Measurements from ENCODE around the gene TSPAN17. TPM values are rescaled to one million over a fixed set of nuclear protein-coding genes. Genes with fewer than 3 reads are reported as not detected.

Gene TSPAN17
- total RNA-seq, 2 donors from 2014 or later = 15.0 to 20.4 TPM

- Histone ChIP-seq H3K9me3 (no peaks in the 10 kb centered on the region), H3K27ac (no peak overlapping the region), H3K36me3 (no peaks in the 10 kb centered on the region), H3K4me1 (peaks cover 0 to 21% of the 10 kb centered on the region in 2 donors), H3K27me3 (peaks cover 2 to 18% of the 10 kb centered on the region in 2 donors), H3K4me3 (no peak overlapping the region)
- TF ChIP-seq CTCF (IDR thresholded peaks at IDR 0.05) = no peak
- DNase-seq (ENCODE audit: low spot score) = no peak
These were observed 13.7 kb upstream of the TSPAN17 start for GRCh38 chr5:176633598-176633997.

DNA sequence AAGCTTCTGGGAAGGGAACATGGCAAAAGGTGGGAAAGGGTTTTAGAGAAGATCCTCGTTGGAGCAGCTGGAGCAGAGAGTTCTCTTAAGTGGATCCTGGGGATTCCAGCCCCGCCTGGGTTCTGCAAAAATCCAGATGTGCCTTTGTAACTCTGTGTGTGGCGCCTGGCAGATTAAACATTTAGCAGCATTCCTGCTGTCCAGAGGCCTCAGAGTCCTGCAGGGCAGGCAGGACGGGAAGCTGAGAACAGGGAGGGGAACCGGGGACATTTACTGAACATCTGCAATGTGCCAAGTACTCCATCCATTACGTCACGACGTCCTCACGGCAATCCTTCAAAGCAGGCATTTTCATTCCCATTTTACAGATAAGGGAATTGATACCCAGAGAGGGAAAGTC lies 10.9 kb upstream of the TSPAN17 start:
- no peak overlapping the region for H3K4me3 ChIP-seq
- no peak for TF ChIP-seq CTCF (IDR thresholded peaks at IDR 0.05)
- peaks cover 0 to 12% of the 10 kb centered on the region in 2 donors for H3K4me1 ChIP-seq
- DNase-seq (ENCODE audit: low spot score) = no peak
- no peaks in the 10 kb centered on the region for H3K27me3 ChIP-seq
- no peak overlapping the region for H3K27ac ChIP-seq
- H3K9me3 ChIP-seq = no peaks in the 10 kb centered on the region
- H3K36me3 ChIP-seq = no peaks in the 10 kb centered on the region

DNA sequence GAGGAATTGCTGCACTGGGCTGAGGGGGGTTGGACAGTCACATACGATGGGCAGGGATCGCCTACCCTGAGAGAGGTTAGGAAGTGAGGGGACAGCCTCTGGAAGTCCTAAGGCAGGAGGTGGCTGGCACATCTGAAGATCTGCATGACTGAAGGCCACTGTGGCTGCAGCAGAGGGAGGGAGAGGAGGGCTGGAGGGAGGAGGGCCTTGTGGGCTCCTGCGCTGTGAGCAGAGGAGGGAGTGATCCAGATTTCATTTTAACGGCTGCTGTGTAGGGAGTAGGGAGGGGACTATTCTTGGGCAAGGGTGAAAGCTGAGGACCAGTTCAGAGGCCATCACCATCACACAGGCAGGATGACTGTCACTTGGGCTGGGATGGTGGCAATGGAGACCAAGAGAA lies 9.7 kb upstream of the TSPAN17 start:
- peaks cover 0 to 12% of the 10 kb centered on the region in 2 donors for H3K4me1 ChIP-seq
- H3K36me3 ChIP-seq = no peaks in the 10 kb centered on the region
- no peak overlapping the region for H3K27ac ChIP-seq
- no peaks in the 10 kb centered on the region for H3K9me3 ChIP-seq
- H3K4me3 ChIP-seq = no peak overlapping the region
- TF ChIP-seq CTCF (IDR thresholded peaks at IDR 0.05) = no peak
- no peaks in the 10 kb centered on the region for H3K27me3 ChIP-seq
- no peak for DNase-seq (ENCODE audit: low spot score)

DNA sequence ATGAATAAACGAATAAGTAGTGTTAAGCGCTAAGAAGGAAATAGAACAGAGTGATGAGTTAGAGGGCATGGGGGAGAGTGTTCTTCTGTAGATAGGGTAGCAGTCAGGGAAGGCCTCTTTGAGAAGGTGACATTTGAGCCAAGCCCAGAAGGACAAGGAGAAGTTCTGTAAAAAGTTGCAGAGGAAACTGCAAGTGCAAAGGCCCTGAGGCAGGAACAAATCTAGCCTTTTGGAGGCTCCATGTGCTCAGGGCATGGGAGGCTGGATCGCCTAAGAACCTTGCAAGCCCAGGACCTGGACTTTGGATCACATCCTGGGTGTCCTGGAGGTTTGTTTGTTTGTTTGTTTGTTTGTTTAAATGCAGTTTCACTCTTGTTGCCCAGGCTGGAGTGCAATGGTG lies 8.8 kb upstream of the TSPAN17 start:
- Histone ChIP-seq H3K4me1 (peaks cover 0 to 12% of the 10 kb centered on the region in 2 donors), H3K36me3 (no peaks in the 10 kb centered on the region), H3K27ac (no peak overlapping the region), H3K27me3 (no peaks in the 10 kb centered on the region), H3K9me3 (no peaks in the 10 kb centered on the region), H3K4me3 (no peak overlapping the region)
- TF ChIP-seq CTCF (IDR thresholded peaks at IDR 0.05) = no peak
- DNase-seq (ENCODE audit: low spot score) = no peak

- Histone ChIP-seq H3K9me3 (no peaks in the 10 kb centered on the region), H3K27ac (no peak overlapping the region), H3K4me1 (peaks cover 0 to 12% of the 10 kb centered on the region in 2 donors), H3K27me3 (no peaks in the 10 kb centered on the region), H3K36me3 (no peaks in the 10 kb centered on the region), H3K4me3 (no peak overlapping the region)
- no peak for TF ChIP-seq CTCF (IDR thresholded peaks at IDR 0.05)
- DNase-seq (ENCODE audit: low spot score) = no peak
These were observed 8.1 kb upstream of the TSPAN17 start for GRCh38 chr5:176639208-176639607.

DNA sequence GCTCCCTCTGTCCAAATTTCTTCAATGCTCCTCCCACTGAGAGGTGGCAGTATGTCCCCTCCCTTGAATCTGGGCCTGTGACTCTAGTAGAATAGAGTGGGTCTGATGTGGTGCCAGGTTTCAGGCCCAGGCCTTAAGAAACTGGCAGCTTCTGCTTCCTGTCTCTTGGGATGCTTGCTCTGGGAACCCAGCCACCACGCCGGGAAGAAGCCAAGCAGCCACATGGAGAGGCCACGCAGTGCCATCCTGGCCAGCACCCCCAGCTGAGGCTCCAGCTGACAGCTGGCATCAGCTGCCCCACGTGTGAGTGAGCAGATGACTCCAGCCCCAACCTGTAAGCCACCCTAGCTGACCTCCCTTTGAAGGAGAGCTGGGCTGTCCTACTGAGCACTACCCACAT lies 7.3 kb upstream of the TSPAN17 start:
- TF ChIP-seq CTCF (IDR thresholded peaks at IDR 0.05) = no peak
- Histone ChIP-seq H3K27me3 (no peaks in the 10 kb centered on the region), H3K4me1 (peaks cover 0 to 12% of the 10 kb centered on the region in 2 donors), H3K9me3 (no peaks in the 10 kb centered on the region), H3K4me3 (no peak overlapping the region), H3K36me3 (no peaks in the 10 kb centered on the region), H3K27ac (peak overlapping the region; percentile 2 to 12)
- DNase-seq (ENCODE audit: low spot score) = no peak

Measured in right atrium auricular region (tissue), 2 donors.